HK-2 (cell line): ENCODE data around the gene USP7.

Source experiments
- DNase-seq: peaks from one replicate; pipeline ENCODE4 v3.0.0-alpha.2; 2018; ENCODE audit not compliant: unreplicated experiment

The USP7 gene

DNA sequence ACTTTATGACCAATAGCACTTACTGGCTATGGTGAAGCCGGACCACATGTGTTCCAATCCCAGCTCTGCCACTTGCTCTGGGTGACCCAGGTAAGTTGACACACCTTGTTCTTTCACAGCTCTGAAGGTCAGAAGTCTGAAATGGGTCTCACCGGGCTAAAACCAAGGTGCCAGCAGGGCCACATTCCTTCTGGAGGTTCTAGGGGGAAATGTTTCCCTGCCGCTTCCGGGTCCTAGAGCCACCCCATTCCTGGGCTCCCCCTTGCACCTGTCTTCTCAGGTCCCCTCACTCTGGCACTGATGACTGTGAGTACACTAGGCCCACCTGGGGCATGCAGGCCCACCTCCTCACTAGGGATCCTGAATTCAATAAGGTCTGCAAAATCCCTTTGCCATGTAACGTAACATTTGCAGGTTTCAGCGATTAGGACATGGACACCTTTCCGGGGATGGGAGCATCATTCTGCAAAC is 11.4 kb downstream of the USP7 start:
- no peak for DNase-seq

- DNase-seq: no peak
These were observed 12.0 kb downstream of the USP7 start for GRCh38 chr16:8951447-8952280.

- DNase-seq: no peak
These were observed 13.1 kb downstream of the USP7 start for GRCh38 chr16:8950580-8951077.

DNA sequence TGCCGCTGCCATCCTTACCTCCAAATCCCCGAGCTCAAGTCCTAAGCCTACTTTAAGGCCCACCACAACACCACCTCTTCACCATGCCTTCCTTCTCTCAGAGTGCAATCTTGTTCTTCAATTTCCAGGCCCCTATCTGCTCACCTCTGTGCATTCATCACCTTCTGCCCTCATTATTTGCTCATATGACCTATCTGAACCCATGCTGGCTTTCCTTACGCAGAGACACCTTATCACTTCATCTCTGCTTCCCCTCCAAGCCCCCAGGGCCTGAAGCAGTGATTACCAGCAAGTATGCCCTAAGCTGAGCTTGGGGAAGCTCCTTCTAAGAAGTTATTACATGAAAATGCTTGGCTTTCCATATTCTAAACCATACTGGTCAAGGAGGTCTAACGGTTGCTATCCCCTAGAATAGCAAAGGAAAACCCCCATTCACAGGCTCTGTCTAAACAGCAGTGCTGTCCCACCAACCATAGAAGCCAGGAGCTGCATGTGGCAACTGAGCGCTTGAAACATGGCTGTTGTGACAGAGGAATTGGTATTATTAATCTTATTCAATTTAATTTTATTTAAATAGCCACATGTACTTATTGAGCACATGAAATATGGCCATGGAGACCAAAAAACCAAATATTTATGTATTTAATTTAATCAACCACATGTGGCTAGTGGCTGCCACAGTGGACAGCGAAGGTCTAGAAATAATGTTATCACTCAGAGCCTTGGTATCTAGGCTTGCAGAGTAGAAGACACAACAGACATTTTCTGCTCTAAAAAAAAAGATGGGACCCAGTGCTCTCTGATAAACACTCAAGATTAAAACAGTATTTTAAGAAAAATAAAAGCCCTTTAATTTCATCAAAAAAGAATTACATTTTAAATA is 13.9 kb downstream of the USP7 start:
- no peak for DNase-seq

- DNase-seq: no peak
These were observed 14.9 kb downstream of the USP7 start for GRCh38 chr16:8948831-8949230.

DNA sequence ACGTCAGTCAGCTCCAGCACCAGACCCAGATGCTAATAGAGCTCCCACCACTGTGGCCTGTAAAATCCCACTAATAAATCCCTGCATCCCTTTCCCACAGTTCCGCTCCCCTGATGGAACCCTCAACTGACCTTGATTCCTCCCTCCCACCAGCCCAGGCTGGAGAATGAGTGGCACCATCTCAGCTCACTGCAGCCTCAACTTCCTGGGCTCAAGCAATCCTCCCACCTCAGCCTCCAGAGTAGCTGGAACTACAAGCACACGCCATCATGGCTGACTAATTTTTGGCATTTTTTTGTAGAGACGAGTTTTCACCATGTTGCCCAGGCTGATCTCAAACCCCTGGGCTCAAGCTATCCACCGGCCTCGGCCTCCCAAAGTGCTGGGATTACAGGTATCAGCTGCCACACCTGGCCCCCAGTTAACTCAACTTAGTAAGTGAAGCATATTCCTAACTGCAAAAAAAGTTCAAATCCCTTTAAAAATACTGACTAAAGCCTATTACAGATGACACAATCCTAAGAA is 15.6 kb downstream of the USP7 start:
- no peak for DNase-seq

DNA sequence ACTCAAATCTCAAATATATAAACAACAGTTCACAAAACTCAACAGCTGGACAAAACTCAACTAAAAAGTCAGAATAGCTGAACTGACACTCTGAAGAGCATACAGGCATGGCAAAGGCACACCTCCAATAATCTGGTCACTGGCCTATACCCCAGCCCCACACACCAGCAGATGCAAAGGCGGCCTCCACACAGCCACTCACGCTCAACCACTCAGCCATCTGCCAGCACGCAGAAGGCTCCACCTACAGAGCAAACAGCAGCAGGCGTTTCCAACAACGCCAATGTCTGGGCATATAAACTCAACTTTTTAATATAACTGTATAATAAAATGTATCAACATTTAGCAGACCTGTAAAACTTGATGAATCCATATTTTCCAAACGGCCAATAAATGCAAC is 17.2 kb downstream of the USP7 start:
- DNase-seq: no peak

DNA sequence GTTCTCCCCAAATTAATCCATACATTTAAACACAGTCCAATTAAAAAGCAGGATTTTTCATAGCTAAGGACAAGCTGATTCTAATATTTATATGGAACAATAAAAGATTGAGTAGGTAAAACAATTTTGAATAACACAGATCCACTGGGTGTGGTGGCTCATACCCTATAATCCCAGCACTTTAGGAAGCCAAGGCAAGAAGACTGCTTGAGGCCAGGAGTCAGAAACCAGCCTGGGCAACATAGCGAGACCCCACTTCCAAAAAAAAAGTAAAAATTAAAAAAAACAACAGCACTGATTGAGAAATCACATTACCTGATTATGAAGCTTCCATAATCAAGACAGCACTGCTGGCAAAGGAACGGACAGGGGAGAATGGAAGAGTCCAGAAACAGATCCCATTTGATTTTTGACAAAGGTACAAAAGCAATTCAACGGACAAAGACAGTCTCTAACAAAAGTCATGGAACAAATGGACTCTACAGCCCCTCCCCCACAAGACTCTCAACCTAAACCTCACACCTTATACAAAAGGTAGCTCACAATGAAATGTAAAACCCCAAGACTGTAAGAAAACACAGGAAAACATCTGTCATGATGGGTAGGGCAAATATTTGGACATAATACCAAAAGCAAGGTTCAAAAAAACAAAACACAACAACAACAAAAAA is 17.9 kb downstream of the USP7 start:
- no peak for DNase-seq

GRCh38 chr16:8943966-8944759 is 19.5 kb downstream of the USP7 start:
- no peak for DNase-seq

DNA sequence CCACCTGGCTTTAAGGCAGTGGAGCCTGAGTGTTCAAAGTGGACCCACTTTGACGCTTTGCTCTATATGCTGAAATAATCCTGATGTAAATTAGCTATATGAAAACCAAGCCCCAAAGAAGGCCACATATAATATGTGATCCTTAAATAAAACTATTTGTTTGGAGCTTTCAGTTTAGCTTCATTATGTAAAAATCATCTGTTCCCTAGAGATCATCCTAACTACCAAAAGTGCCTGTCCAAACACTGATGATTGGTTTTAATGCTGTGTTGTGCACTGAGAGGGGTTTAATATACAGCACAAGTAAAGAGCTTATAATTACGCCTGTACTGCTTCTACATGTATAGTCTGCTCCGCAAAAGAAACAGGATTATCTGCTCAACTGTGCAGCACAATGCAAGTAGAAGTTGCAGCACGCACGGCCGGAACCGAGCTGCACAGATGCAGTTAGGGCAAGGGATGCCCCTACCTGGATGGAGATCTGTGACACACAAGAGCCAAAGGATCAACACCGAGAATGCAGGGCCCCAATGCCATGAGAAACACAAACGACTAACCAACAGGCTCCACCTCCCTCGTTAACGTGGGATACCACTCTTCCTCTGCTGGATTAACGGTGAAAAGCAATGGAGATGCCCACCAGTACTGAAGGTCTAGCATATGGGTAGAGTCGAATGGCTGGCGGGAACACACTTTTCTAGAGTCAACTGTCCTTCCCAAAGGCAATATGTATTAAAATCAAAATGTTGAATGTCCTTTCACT is 20.5 kb downstream of the USP7 start:
- no peak for DNase-seq

GRCh38 chr16:8941718-8942344 is 21.9 kb downstream of the USP7 start:
- DNase-seq: no peak

DNA sequence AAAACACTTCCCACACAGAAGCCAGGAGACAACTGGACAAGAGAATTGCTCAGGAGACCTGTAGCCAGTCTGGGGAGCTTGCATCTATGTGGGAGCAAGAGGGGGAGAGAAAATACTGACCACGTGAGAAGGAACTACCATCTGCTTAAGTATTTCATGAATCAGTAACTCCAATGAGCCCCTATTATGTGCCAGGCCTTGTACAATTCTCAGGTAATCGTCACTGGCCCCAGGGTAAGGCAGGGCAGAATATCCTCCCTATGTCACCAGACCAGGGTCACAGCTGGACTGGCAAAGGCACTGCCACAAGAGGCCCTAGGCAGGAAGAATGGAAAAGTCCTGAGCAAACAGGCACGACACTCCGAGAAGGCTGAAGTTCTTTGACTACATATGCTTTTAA is 25.9 kb downstream of the USP7 start:
- DNase-seq: no peak

- peak; percentile 47 for DNase-seq
These were observed 27.3 kb downstream of the USP7 start for GRCh38 chr16:8936421-8936820.

GRCh38 chr16:8935989-8936388 is 27.7 kb downstream of the USP7 start:
- no peak for DNase-seq

DNA sequence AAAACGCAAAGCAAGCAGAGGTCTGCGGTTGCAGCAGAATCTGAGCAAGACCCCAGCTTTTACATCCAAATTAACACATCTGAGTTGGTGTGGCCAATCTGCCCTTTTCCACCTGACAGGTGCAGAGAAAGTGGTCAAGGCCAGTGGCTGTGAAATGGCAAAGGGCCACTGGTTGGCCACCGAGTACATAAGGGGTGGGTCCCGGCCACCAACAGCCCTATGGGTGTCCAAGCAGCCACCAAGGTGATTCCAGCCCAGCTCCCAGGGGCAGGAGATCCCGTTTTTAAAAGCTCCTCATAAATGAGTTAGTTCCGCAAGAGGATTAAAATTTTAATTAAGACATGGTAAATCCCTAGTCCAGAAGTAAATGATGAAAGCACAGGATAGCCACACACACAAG is 29.1 kb downstream of the USP7 start:
- no peak for DNase-seq

DNA sequence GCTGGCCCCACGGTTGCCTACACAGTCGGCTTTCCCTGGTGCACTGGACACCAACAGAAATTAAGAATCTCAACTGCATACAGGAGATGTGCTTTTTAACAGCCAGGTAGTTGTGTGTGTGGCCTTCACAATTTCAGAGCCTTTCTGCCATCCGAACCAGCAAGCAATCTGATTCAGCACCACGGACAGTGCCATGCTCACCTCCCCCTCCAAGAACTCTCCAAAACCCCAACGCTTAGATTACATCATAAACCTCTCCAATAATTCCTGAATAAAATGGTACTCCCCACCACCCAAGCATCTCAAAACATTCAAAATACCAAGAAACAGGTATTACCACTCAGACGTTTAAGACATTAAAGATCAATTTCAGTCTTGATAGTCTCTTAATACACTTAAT is 31.8 kb downstream of the USP7 start:
- DNase-seq: peak; percentile 14

- DNase-seq: no peak
These were observed 34.5 kb downstream of the USP7 start for GRCh38 chr16:8929086-8929748.

DNA sequence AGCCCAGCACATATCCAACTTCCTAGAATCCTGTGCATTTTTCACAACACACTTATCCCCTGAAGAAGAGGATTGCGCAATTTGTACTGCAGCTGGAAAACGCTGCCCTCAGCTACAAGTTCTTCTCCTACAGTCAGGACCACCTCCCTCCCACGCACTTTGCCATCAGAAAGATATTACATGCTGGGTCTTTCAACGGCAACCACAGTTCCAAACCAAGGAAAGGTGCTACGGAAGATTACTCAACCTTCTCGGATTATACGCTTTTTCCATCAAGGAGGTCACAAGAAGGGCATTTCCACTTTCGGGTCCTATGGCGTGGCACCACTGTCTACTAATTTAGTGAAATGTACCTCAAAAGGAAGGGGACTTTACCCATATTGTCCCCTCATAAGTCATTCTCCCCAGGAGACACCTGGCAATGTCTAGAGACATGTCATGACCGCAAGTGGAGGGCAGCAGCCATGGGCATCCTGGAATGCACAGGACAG is 35.2 kb downstream of the USP7 start:
- no peak for DNase-seq

- no peak for DNase-seq
These were observed 36.9 kb downstream of the USP7 start for GRCh38 chr16:8926827-8927226.
